ENCODE data around the gene ITM2A. TPM values are rescaled to one million over a fixed set of nuclear protein-coding genes. Genes with fewer than 3 reads are reported as not detected.

ITM2A gene
- total RNA-seq, 2 experiments from 2014 or later, result 236 to 259 TPM

- Mint-ChIP-seq H3K9me3 (no peaks in the 10 kb centered on the region), H3K27ac (peak overlapping the region; percentile 99), H3K4me3 (peak overlapping the region; percentile 98), H3K36me3 (ENCODE audit: low read depth) (peaks cover 33% of the 10 kb centered on the region), H3K4me1 (ENCODE audit: low read depth) (peaks cover 21% of the 10 kb centered on the region), H3K27me3 (no peaks in the 10 kb centered on the region)
- ATAC-seq (ENCODE audit: poor library complexity), result no peak
- H3K4me1 ChIP-seq (ENCODE audit: insufficient read depth, low read length), result peaks cover 13% of the 10 kb centered on the region
- POLR2A ChIA-PET, result interaction anchor here (0.9 to 2.0 kb wide), 3 partner anchors 45 to 260 kb away, joined by 3 to 5 read pairs (median 4); no protein-coding TSS in a partner anchor
- intact Hi-C loops (cut with DNase I, micrococcal nuclease), result loop anchor here in 1 of 2 experiments (10.0 kb wide), 3 partner anchors 104 to 424 kb away; partner anchors contain the start of gene P2RY10
- H3K4me3 ChIP-seq (ENCODE audit: low read length), result no peak overlapping the region
- no peaks in the 10 kb centered on the region for H3K36me3 ChIP-seq (ENCODE audit: insufficient read depth, low read length)
- H3K27me3 ChIP-seq (ENCODE audit: control insufficient read depth in 1 of 2, insufficient read depth in 2 of 2, low read length in 2 of 2), result no peaks in the 10 kb centered on the region
- H3K27ac ChIP-seq (ENCODE audit: low read depth in 1 of 2, low read length in 2 of 2), result no peak overlapping the region
- CTCF ChIA-PET, result no interaction called here
- no peak for TF ChIP-seq CTCF (IDR thresholded peaks at IDR 0.05)
- no peak for DNase-seq
- no peaks in the 10 kb centered on the region for H3K9me3 ChIP-seq (ENCODE audit: control insufficient read depth in 1 of 2, insufficient read depth in 1 of 2, low read length in 2 of 2)
Observed at GRCh38 chrX:79368441-79368840, 1.3 kb upstream of the ITM2A start.

DNA sequence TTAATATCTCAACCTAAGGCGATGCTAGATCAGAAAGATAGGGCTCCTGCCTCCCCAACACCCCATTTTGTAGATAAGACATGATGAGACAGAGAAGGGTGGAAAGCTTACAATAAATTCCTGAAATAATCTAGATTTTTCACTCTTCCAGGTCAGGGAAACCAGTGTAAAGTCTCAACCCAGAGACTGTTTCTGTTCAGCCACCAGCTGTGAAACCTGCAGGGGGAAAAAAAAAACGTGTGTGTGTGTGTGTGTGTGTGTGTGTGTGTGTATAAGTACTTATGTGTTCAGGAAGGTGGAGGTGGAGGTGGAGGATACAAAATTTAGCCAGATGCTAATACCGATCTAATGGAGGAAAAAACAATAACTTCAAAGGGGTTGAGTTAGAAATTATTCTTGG, 773 bp upstream of the ITM2A start:
- DNase-seq (peak in 2 of 14 experiments; percentile 30 to 32), ATAC-seq (ENCODE audit: poor library complexity) (no peak)
- peak overlapping the region; percentile 99 for H3K27ac Mint-ChIP-seq
- H3K27me3 Mint-ChIP-seq, result no peaks in the 10 kb centered on the region
- H3K36me3 ChIP-seq (ENCODE audit: insufficient read depth, low read length), result peaks cover under 1% of the 10 kb centered on the region
- H3K4me3 Mint-ChIP-seq, result peak overlapping the region; percentile 98
- peaks cover 36% of the 10 kb centered on the region for H3K36me3 Mint-ChIP-seq (ENCODE audit: low read depth)
- ChIA-PET CTCF (no interaction called here), POLR2A (interaction anchor here (0.9 to 2.0 kb wide), 3 partner anchors 45 to 260 kb away, joined by 3 to 5 read pairs (median 4); no protein-coding TSS in a partner anchor)
- intact Hi-C loops (cut with DNase I, micrococcal nuclease), result loop anchor here in 1 of 2 experiments (2.0 to 10.0 kb wide), 4 partner anchors 45 to 423 kb away; partner anchors contain the start of gene P2RY10
- H3K9me3 Mint-ChIP-seq, result no peaks in the 10 kb centered on the region
- H3K4me3 ChIP-seq (ENCODE audit: low read length), result peak overlapping the region; percentile 86
- peaks cover 21% of the 10 kb centered on the region for H3K4me1 Mint-ChIP-seq (ENCODE audit: low read depth)
- peaks cover 13% of the 10 kb centered on the region for H3K4me1 ChIP-seq (ENCODE audit: insufficient read depth, low read length)
- TF ChIP-seq CTCF (IDR thresholded peaks at IDR 0.05), result no peak
- no peaks in the 10 kb centered on the region for H3K27me3 ChIP-seq (ENCODE audit: control insufficient read depth in 1 of 2, insufficient read depth in 2 of 2, low read length in 2 of 2)
- peak overlapping the region in 1 of 2 donors; percentile 88 for H3K27ac ChIP-seq (ENCODE audit: low read depth in 1 of 2, low read length in 2 of 2)
- H3K9me3 ChIP-seq (ENCODE audit: control insufficient read depth in 1 of 2, insufficient read depth in 1 of 2, low read length in 2 of 2), result no peaks in the 10 kb centered on the region

DNA sequence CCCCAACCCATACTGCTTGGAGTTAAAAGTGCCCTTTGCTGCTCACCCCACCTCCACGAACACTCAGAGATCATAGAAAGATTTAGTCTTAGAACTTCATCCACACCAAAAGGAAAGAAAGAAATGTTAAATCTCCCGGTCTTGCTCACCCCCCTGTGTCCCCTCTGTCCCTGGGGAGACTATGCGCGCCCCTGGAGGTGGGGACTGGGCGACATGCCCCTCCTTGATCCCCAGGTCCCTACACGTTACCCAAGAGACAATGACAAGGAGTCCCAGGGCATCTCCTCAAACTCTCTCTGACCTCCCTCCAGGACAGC, 620 bp downstream of the ITM2A start:
- CTCF ChIA-PET, result interaction anchor here (1.1 to 1.2 kb wide), 2 partner anchors 46 to 96 kb away, joined by 3 to 4 read pairs; no protein-coding TSS in a partner anchor
- no peak for TF ChIP-seq CTCF (IDR thresholded peaks at IDR 0.05)
- no peaks in the 10 kb centered on the region for H3K27me3 ChIP-seq (ENCODE audit: control insufficient read depth in 1 of 2, insufficient read depth in 2 of 2, low read length in 2 of 2)
- Mint-ChIP-seq H3K27ac (peak overlapping the region; percentile 99), H3K4me1 (ENCODE audit: low read depth) (peaks cover 33% of the 10 kb centered on the region), H3K36me3 (ENCODE audit: low read depth) (peaks cover 50% of the 10 kb centered on the region), H3K9me3 (no peaks in the 10 kb centered on the region), H3K27me3 (no peaks in the 10 kb centered on the region), H3K4me3 (peak overlapping the region; percentile 98)
- DNase-seq, result no peak
- POLR2A ChIA-PET, result interaction anchor here (0.7 to 2.7 kb wide), 16 partner anchors 11 to 1039 kb away, joined by 3 to 16 read pairs (median 5); partner anchors contain the start of genes CYSLTR1, GPR174 and P2RY10
- H3K4me1 ChIP-seq (ENCODE audit: insufficient read depth, low read length), result peaks cover 14% of the 10 kb centered on the region
- no peaks in the 10 kb centered on the region for H3K9me3 ChIP-seq (ENCODE audit: control insufficient read depth in 1 of 2, insufficient read depth in 1 of 2, low read length in 2 of 2)
- intact Hi-C loops (cut with DNase I, micrococcal nuclease), result loop anchor here in 1 of 2 experiments (2.0 to 10.0 kb wide), 4 partner anchors 46 to 422 kb away; partner anchors contain the start of gene P2RY10
- peak overlapping the region; percentile 77 to 88 for H3K27ac ChIP-seq (ENCODE audit: low read depth in 1 of 2, low read length in 2 of 2)
- no peak for ATAC-seq (ENCODE audit: poor library complexity)
- H3K36me3 ChIP-seq (ENCODE audit: insufficient read depth, low read length), result peaks cover 11% of the 10 kb centered on the region
- H3K4me3 ChIP-seq (ENCODE audit: low read length), result peak overlapping the region; percentile 86
